ENCODE data around the gene ZNF3. TPM values are rescaled to one million over a fixed set of nuclear protein-coding genes. Genes with fewer than 3 reads are reported as not detected.

ZNF3 gene
- total and polyA plus RNA-seq, 4 donors: 10.2 to 18.2 (median 12.2) TPM

DNA sequence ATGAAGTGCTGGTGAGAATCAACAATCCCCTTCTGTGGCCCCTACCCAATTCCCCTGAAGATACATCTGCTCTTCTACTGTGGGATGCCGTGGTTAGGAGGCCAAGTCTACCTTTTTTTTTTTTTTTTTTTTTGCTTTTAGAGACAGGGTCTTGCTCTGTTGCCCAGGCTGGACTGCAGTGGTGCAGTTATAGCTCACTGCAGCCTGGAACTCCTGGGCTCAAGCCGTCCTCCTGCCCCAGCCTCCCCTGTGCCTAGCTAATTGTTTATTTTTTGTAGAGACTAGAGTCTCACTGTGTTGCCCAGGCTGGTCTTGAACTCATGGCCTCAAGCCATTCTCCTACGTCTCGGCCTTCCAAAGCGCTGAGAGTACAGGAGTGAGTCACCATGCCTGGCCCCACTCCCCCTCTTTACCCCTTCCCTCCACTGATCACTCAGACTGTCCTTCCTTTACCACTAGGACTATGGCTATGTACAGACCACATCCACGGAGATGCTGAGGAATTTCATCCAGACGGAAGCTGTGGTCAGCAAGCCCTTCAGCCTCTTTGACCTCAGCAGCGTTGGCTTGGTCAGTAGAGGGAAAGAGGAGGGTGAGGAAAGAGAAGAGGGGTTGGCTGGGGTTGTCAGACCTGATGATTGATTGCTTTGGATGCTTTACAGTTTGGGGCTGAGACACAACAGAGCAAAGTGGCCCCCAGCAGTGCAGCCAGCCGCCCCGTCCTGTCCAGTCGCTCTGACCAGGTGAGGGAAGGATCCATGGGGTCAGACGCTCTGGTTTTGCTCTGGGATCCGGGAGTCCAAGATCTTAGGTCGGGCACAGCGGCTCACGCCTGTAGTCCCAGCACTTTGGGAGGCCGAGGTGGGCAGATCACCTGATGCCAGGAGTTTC lies 21.7 kb upstream of the ZNF3 start:
- H3K36me3 ChIP-seq (ENCODE audit: control insufficient read depth in 4 of 4, insufficient read depth in 3 of 4, low read depth in 1 of 4, low read length in 3 of 4): peaks cover 5 to 38% (median 17%) of the 10 kb centered on the region in 4 donors
- no peaks in the 10 kb centered on the region for H3K27me3 ChIP-seq (ENCODE audit: control insufficient read depth in 4 of 4, insufficient read depth in 4 of 4, low read length in 3 of 4)
- H3K4me1 ChIP-seq (ENCODE audit: control insufficient read depth in 4 of 4, insufficient read depth in 4 of 4, low read length in 3 of 4): peaks cover 0 to 20% (median 14%) of the 10 kb centered on the region in 4 donors
- H3K27ac ChIP-seq (ENCODE audit: low read depth in 1 of 2, low read length in 2 of 2): no peak overlapping the region
- TF ChIP-seq GABPA (IDR thresholded peaks at IDR 0.05 in 1 of 2, conservative IDR thresholded peaks at IDR 0.05 in 1 of 2) (no peak), HNF4A (conservative IDR thresholded peaks at IDR 0.05) (no peak), YY1 (IDR thresholded peaks at IDR 0.05) (no peak), HNF4G (IDR thresholded peaks at IDR 0.05) (no peak), RXRA (IDR thresholded peaks at IDR 0.05) (no peak), EGR1 (IDR thresholded peaks at IDR 0.05; ENCODE audit: low read depth in 2 of 2) (no peak), SP1 (IDR thresholded peaks at IDR 0.05) (no peak), TAF1 (conservative IDR thresholded peaks at IDR 0.05) (no peak), FOXA1 (IDR thresholded peaks at IDR 0.05) (no peak), FOXA2 (IDR thresholded peaks at IDR 0.05) (no peak), NR2F2 (IDR thresholded peaks at IDR 0.05) (no peak), RAD21 (IDR thresholded peaks at IDR 0.05) (no peak), JUND (IDR thresholded peaks at IDR 0.05) (no peak)
- TF ChIP-seq, protein P1, sequence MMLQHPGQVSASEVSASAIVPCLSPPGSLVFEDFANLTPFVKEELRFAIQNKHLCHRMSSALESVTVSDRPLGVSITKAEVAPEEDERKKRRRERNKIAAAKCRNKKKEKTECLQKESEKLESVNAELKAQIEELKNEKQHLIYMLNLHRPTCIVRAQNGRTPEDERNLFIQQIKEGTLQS (IDR thresholded peaks at IDR 0.05): no peak
- TF ChIP-seq, protein P2, sequence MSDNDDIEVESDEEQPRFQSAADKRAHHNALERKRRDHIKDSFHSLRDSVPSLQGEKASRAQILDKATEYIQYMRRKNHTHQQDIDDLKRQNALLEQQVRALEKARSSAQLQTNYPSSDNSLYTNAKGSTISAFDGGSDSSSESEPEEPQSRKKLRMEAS (IDR thresholded peaks at IDR 0.05): no peak
- TF ChIP-seq, protein P3, sequence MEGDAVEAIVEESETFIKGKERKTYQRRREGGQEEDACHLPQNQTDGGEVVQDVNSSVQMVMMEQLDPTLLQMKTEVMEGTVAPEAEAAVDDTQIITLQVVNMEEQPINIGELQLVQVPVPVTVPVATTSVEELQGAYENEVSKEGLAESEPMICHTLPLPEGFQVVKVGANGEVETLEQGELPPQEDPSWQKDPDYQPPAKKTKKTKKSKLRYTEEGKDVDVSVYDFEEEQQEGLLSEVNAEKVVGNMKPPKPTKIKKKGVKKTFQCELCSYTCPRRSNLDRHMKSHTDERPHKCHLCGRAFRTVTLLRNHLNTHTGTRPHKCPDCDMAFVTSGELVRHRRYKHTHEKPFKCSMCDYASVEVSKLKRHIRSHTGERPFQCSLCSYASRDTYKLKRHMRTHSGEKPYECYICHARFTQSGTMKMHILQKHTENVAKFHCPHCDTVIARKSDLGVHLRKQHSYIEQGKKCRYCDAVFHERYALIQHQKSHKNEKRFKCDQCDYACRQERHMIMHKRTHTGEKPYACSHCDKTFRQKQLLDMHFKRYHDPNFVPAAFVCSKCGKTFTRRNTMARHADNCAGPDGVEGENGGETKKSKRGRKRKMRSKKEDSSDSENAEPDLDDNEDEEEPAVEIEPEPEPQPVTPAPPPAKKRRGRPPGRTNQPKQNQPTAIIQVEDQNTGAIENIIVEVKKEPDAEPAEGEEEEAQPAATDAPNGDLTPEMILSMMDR (IDR thresholded peaks at IDR 0.05; ENCODE audit: low read depth, low read length, missing input control): no peak
- TF ChIP-seq, protein P4, sequence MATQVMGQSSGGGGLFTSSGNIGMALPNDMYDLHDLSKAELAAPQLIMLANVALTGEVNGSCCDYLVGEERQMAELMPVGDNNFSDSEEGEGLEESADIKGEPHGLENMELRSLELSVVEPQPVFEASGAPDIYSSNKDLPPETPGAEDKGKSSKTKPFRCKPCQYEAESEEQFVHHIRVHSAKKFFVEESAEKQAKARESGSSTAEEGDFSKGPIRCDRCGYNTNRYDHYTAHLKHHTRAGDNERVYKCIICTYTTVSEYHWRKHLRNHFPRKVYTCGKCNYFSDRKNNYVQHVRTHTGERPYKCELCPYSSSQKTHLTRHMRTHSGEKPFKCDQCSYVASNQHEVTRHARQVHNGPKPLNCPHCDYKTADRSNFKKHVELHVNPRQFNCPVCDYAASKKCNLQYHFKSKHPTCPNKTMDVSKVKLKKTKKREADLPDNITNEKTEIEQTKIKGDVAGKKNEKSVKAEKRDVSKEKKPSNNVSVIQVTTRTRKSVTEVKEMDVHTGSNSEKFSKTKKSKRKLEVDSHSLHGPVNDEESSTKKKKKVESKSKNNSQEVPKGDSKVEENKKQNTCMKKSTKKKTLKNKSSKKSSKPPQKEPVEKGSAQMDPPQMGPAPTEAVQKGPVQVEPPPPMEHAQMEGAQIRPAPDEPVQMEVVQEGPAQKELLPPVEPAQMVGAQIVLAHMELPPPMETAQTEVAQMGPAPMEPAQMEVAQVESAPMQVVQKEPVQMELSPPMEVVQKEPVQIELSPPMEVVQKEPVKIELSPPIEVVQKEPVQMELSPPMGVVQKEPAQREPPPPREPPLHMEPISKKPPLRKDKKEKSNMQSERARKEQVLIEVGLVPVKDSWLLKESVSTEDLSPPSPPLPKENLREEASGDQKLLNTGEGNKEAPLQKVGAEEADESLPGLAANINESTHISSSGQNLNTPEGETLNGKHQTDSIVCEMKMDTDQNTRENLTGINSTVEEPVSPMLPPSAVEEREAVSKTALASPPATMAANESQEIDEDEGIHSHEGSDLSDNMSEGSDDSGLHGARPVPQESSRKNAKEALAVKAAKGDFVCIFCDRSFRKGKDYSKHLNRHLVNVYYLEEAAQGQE (IDR thresholded peaks at IDR 0.05): no peak
- TF ChIP-seq, protein P5, sequence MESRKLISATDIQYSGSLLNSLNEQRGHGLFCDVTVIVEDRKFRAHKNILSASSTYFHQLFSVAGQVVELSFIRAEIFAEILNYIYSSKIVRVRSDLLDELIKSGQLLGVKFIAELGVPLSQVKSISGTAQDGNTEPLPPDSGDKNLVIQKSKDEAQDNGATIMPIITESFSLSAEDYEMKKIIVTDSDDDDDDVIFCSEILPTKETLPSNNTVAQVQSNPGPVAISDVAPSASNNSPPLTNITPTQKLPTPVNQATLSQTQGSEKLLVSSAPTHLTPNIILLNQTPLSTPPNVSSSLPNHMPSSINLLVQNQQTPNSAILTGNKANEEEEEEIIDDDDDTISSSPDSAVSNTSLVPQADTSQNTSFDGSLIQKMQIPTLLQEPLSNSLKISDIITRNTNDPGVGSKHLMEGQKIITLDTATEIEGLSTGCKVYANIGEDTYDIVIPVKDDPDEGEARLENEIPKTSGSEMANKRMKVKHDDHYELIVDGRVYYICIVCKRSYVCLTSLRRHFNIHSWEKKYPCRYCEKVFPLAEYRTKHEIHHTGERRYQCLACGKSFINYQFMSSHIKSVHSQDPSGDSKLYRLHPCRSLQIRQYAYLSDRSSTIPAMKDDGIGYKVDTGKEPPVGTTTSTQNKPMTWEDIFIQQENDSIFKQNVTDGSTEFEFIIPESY (IDR thresholded peaks at IDR 0.05): no peak
- H3K4me3 ChIP-seq (ENCODE audit: low read depth in 1 of 3, low read length in 3 of 3): no peak overlapping the region
- no peak overlapping the region for H3K9ac ChIP-seq (ENCODE audit: low read depth in 1 of 2, low read length in 2 of 2)
- WGBS: 93% methylated on average over 17 of the region's 17 CpGs
- no peaks in the 10 kb centered on the region for H3K9me3 ChIP-seq (ENCODE audit: control insufficient read depth in 4 of 4, low read length in 3 of 4)
- DNase-seq (ENCODE audit: low spot score): no peak

Measured in liver (tissue), 9 donors.